NOMO-1 (cell line): ENCODE measurements around the gene SKAP1.

ENCODE experiments used
- DNase-seq, 2 experiments: peaks; one replicate each; lab custom pipeline; 2025; ENCODE audit not compliant: unreplicated experiment in 2 of 2; lab: John Stamatoyannopoulos, UW

SKAP1 gene

DNA sequence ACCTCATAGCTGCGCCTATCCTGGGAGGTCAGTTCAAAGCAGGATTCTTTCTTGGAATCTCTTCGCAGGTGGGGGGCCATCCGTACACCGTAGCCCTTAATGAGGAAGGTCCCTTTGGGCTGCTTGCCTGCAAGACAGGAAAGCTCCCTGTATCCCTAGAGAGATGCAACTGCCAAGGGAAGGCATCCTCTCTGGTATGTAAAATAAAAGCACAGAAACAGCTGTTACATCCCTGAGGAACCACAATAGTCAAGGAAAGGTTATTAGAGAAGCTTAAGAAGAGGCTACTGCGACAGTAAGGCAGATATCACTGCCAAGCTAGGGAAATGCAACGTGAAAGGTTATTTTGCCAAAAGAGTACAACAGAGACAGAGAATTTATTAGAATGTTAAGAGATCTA lies 245.3 kb downstream of the SKAP1 start:
- no peak for DNase-seq

DNA sequence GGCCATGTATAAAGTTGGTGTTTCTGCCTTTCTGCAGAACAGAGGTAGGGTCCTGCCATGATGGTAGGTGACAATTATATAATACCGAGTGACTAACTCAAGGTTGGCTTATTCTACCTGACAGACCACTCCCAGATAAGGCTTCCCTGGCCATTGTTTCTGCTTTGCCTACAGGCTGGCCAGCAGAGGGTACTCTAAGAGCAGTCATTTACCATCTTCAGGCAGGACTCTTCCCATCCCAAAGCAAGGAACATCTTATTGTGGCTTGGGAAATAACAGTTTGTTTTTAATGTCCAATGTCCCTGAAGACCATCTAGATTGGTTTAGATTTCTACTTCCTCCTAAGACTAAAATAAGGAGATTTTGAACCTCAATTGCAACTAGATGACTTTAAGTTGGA lies 248.4 kb downstream of the SKAP1 start:
- DNase-seq: no peak

DNA sequence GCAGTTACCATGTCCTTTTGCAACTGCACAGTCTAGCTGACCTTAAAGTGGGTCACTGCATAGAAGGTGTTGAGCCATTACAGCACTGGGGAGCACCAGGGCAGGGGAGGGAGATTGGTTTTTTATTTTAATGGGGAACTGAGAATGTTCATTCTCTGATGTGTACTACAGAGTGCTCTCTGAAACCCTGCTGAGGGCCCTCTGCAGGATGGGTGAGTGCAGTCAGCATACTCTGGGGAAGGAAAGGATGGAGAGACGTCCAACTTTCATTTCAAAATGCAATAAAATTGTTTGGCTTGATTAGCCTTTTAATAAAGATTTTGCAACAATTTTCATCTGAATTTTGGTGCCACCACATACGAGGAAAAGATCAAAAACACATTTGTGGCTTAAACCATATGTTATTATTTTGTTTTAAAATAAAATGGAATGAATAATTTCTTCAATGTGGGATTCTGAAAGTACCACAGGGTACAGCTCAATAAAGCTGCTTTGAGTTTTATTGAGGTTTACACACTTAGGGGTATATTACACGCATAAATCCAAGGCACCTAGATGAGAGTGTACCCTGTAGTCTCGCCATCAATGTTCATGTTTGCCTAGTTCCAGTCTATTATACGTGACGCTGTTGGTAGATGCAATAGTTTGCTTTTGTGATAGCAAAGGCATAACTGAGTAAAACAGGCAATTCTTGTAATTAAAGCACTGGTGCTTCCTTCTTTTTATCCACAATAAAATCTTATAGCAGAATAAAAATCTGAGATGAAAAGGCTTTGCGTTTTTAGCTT lies 249.0 kb downstream of the SKAP1 start:
- DNase-seq: no peak

DNA sequence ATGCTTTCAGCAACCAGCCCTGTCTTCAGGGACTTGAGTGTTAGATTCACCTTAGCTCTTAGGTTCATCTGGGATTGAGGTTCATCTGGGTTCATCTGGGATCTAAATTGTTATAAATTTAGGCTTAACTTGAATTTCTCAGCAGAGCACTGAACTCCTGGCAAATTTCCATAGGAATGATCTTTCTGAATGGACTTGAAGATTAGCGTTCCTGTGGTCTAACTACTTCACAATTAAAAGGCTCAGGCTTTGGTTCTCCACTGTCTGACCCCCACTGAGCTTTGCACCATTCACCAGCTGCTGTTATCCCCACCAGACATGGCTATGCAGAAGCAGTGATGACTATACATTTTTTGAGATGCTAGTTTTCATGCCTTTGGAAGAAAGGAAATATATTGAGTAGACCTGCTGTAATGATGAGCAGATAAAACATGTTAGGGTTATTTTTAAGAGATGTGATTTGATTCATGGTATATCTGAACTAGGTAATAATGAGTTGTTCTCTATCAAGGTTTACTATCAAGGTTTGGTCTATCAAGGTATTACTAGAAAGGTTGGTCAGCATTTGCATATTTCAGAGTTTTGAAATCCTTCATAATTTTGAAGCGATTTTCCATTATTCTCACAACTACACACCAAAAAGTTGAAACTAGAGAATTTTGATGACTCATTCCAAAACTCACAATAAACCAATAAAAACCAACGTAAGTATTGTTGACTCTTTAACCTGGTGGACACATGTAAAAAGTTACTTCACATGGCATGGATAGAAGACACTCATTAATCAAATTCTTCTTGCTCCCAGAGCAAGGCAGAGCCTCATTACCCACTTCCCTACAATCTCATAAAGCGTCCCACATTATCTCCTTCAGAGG lies 250.7 kb downstream of the SKAP1 start:
- no peak for DNase-seq

DNA sequence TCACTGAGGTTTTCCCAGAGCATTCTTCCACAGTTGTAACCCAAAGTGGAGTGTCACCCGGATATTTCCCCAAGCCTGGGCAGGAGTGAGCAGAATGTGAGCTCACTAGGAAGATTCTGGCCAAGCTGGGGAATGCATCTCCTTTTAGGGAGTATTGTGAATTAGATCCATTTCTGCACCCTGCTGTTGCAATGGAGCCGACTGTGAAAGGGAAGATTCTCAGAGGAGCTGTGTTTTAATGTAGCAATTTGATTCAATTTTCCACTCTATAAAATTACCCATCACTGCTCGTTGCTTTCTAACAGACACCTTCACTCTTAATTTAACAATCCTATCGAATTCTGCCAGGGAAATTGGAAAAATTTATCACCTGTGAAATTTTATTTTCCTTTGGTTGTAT lies 251.7 kb downstream of the SKAP1 start:
- DNase-seq: no peak

DNA sequence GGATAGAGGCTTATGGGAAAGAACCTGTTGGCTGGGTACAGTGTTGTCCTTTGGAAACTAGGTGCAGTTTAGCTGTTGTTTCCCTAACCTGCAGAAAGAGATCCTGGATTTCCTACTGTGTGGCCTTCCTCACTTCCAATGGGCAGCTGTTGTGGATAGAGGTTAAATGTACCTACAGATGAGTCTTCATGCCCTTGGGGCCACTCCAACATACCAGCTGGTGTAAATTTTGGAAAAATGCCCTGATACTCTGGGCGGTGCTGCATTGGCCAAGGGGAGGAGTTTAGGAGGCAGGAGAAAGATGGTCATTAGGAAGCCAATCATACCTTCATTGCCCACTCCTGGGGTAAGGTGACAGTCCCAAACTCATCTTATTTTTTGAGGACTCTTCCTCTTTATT lies 252.2 kb downstream of the SKAP1 start:
- no peak for DNase-seq

DNA sequence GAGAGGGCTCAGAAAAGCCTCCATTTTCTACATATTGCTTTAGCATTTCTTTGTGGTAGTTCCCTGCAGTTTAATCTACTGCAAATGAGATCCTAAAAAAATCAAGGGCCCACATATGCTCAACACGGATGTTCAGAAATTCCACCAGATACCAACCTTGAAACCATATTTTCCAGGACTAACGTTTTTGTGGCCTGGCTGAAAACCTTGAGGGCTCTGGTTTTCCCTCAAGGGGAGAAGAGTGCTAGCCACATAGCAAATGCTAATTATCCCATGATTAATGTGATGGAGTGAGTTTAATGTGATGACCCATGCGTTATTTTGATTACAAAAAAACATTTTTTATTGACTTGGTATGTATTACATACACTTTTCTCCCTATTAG lies 253.6 kb downstream of the SKAP1 start:
- no peak for DNase-seq

DNA sequence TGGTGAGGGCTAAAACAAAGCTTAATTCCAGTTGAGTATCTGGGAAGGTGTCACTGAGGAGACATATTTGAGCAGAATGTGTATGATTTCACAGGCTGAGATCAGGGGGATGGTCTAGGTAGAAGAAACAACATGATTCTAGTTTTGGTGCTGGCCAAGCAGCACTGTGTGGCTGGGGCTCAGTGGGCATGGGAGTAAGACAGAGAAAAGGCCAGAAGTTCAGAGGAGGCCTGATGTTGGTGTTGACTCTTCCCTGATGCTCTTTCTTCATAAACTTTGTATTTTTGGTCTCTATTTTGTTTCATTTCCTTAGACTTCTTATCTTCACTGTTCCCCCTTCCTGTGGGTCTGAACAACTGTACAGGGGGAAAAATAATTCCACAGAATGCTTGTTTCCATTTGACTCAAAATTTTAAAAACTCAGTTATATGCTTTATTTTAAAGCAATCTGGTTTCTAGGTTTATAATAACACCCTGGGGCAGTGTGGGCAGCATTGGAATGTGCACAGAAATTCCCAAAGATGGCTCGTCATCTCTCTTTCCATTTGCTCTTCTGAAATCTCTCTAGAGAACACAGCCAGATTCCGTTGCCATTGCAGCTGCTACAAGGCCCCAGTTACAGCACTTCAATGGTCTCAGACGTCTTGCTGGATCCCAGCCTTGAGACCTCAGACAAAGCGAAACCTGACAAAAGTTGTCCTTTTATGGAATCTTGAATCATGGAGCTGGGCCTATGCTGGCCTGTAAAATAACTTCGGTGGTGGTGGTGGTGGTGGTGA lies 254.1 kb downstream of the SKAP1 start:
- no peak for DNase-seq

DNA sequence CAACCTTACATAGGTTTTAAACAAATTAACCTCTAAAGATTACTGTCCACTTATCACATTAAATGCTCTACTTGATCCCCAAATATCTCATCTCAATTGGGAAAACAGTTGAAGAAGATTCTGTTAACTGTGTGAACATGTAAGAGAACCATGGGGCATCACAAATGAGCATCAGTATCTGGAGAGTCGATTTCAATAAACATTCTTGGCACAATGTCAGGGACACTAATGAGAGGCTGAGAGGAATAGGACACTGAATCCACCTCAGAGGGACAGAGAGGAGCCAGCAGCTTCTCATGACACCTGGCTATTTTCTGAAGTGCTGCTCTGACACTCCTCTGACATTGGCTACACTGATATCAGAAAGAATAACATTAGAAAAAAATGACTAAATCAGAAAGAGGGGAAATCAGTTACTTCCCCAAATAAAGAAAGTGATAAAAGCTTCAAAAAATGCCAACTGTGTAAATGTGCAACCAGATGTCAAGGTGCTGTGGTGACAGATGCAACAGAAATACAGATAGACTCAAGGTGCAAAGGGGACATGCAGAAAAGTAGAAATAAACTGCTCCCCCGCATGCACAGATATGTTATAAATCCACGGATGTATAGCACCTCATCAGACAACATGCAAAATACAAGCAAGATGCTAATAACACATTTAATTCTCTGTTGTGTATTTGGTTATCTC lies 255.0 kb downstream of the SKAP1 start:
- no peak for DNase-seq

DNA sequence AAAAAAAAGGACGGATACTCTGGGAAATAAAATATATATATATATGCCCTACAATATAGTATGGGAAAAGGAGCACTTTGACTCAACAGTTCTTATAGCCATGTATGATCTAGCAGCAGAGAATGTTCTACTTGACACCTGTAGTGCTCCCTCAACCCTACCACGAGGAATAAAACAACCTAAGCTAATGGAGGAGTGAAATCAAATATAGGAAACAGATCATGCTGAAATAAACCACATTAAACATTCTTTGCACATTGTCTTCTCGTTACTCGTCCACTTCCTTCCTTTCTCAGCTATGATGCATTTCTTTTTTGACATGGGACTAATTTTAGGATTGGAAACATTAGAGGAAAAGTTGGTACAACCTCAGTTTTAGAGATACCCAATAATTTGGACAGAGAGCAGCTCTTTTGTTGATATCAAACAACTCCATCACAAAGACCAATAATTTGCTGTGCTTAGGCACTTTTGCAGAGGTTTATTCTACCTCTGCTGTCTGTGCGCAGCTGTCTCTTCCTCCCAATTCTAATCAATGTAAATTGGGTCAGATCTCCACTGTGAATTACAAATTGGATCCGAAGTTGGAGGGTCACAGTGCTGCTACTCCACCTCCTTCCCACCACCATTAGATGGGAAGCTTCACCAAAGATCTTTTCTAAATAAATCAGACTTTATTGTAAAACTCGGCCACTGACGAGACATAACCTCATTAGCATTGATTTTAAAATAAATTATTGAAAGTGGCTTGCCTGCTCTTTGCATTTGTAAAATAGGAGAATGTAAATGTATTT lies 256.6 kb downstream of the SKAP1 start:
- DNase-seq: no peak

DNA sequence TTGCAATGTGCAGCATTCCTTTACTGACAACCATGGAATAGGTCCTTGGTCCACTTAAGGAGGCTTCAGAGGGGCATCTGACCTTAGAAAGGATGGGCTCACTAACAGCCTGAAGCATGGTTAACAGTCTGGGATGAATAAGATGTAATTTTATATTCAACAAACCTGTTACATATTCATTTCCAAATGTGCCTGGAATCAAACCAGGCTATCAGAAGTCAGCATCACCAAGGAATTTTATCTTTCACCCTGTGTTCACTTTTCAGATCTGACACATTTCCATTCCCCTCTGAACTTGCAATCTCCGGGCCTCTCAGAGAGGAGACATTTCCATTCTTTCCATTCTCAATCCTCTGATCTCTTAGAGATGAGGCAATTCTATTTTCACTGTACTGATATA lies 260.1 kb downstream of the SKAP1 start:
- DNase-seq: no peak

DNA sequence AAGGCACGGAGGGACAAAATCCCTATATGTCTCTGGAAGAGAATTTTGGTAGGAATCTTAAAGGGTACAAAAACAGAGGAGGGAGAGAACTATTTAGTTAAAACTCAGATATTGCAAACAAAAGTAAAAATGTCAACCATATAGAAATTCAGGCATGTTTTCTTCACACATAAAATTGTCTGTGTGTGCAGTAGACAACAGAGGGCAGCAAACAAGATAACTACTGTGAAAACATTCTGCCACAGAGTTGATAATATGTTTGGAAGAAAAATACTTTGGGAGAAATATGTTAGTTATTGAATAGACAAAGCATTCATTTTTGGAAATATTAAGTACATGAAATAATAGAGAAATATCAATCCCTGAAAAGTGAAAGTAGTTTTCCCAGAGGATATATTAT lies 266.2 kb downstream of the SKAP1 start:
- no peak for DNase-seq

DNA sequence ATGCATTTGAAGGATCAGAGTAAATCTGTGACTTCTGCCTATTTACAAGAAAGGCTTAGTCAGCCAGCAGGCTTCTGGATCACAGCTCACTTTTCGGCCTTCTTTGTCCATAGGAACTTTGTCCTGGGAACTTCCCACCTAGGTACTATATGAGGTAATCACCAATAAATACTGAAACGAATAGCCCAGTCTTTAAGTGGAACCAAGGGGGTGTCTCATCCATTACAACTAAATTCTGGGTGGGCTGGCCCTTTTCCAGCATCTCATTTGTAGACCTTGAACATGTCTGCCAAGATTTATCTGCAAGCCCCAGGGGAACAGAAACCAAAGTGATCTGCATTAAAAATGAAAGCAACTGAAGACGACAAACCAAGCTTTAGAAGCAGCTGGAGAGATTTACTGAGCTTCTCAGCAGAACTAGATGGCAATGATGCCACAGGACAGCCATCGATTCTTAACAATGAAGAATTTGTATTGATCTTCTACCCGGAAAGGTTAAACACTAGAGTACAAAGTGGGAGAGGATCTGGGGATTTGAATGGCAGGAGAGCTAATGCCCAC lies 267.0 kb downstream of the SKAP1 start:
- DNase-seq: no peak

DNA sequence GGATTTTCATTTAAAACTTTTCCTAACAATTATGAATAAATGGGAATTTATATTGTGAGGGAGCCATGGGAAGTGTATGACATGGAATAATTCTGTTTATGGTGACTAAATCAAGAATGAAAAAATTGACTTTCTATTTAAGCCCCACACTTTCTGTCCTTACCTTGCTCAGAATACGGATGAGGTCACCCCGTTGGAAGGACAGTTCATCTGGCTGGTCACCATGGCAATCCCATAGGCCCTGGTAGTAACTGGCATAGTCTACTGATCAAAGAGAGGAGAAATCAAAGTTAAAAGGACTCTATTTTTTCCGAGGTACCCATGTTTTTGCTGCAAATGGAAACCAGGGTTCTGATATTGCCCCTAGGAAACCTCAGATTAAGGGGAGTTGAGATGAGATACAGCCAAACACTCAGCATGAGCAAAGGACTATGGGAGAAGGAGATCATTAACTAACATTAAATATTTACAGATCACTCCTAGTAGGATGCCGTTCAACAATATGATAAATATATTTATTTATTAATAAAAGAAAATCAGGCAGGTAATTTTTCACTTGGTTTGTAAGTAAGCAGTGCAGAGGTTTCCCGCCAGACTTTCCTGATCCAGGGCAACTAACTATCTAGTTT lies 267.6 kb downstream of the SKAP1 start:
- DNase-seq: no peak

DNA sequence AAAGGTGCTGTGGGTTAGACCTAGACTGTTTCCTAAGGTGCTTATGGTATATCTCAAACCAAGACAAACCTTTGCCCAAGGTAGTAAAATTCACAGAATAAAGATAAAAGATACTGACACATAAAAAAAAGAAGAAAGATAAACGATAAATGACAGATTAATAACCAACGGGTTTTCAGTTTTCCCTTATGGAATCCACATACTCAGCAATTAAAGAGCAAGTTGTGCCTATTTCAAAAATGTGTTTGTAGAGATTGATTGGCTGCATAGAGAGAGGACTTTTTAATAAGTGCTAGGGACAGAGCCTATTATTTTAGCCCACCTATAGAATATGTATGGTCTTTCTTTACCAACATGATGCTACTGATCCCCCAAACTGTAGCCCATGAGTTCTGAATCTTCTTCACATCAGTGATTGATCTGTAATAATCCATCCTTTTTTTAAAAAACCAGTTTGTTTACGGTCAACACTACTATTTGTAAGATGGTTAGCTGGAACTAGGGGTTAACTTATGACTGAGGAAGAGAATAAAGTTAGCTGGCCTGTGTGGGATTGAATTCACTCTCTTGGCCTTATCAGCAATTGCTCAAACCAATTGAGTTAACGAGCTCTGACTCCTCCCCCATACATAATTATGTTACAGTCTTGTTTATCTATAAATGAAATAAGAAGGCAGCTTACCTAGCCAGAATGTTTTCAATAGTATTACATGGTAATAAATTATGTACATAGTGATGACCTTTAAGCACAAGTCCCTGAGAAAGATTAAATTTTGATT lies 268.7 kb downstream of the SKAP1 start:
- DNase-seq: no peak

DNA sequence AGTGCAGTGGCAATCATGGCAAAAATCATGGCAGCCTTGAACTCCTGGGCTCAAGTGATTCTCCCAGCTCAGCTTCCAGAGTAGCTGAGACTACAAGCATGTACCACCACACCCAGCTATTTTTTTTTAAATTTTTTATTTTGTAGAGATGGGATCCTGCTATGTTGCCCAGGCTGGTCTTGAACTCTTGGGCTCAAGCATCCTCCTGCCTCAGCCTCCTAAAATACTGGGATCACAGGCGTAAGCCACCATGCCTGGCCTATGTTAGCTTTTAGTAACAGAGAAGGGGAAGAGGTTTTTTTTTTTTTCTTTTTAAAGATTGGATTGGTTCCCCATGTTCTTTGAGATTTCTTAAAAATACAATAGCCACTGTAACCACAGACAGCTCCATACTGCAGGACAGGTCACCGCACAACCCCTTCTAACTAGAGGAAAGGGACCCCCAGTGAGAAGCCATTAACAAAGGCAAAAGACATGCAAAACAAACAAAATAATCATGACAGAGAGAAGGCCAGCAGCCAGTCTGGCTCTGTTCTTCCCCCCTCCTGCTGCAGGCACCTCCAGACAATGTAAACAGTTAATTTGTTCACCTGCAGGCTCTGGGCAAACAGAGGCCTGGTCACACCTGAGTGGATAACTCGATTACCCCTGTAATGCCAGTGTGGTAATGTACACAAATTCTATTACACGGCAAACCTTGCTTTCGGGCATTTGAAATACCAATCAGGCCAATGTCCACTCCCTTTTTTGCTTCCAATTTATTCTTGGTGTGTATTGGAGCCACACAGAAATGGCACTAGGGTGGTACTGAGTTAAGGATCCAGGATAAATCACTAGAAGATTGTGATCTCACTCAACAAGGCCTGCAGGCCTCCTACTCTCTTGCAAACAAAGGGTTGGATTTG lies 269.6 kb downstream of the SKAP1 start:
- no peak for DNase-seq

DNA sequence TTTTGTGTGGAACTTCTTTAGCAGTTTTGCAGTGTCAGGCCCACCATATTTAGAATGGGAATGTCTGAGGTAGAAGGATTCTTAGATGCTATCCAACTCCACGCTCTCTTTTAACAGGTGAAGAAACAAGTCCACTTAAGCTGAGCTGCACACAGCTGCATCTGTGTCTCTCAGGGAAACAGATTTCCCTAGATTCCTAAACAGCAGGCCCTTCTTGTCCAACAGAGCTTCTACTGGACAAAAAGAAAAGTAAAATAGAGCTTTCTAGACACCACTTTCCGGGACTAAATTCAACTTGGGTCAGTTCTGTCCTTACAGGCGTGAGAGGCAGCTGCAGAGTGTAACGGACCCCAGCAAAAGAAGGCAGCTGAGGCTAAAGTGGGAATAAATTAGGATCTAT lies 270.8 kb downstream of the SKAP1 start:
- DNase-seq: no peak
